Heart left ventricle (tissue), 16 donors: ENCODE data around the gene GNMT. TPM values are rescaled to one million over a fixed set of nuclear protein-coding genes. Genes with fewer than 3 reads are reported as not detected.

Experiments
- ATAC-seq, 4 donors: fragments of 200-7000 bp; cut with Tn5 transposase; one replicate each; pipeline ENCODE4 v1.9.1; 2020 to 2022; ENCODE audit warnings: moderate library complexity in 4 of 4, mild to moderate bottlenecking in 3 of 4, moderate number of reproducible peaks in 1 of 4
- DNase-seq, 5 donors: peaks; one replicate each; pipeline ENCODE4 v3.0.0-alpha.2; 2020
- H3K27ac ChIP-seq, 12 donors: fragments of 200-600 bp; sonication (generic) in 4 of 12; one replicate each; pipeline versions ENCODE4 v1.5.0 to v1.8.0; 2016 to 2022; ENCODE audit warnings: mild to moderate bottlenecking in 2 of 12
- H3K27me3 ChIP-seq, 9 donors: fragments of 200-600 bp; sonication (generic) in 2 of 9; one replicate each; pipeline versions ENCODE4 v1.5.1 to v1.8.0; 2016 to 2022; ENCODE audit warnings: mild to moderate bottlenecking in 3 of 9
- H3K36me3 ChIP-seq, 9 donors: fragments of 200-600 bp; sonication (generic) in 2 of 9; one replicate each; pipeline versions ENCODE4 v1.5.0 to v1.8.0; 2018 to 2022; ENCODE audit warnings: mild to moderate bottlenecking in 2 of 9
- H3K4me1 ChIP-seq, 12 donors: fragments of 200-600 bp; sonication (generic) in 4 of 12; one replicate each; pipeline versions ENCODE4 v1.5.0 to v1.8.0; 2016 to 2022; ENCODE audit warnings: mild to moderate bottlenecking in 3 of 12
- H3K4me3 ChIP-seq, 12 donors: fragments of 200-600 bp; sonication (generic) in 4 of 12; one replicate each; pipeline versions ENCODE4 v1.5.0 to v1.8.0; 2017 to 2022; ENCODE audit warnings: mild to moderate bottlenecking in 9 of 12, moderate library complexity in 4 of 12
- H3K9me3 ChIP-seq, 12 donors: fragments of 200-600 bp; sonication (generic) in 4 of 12; one replicate each; pipeline versions ENCODE4 v1.5.0 to v1.8.0; 2016 to 2022; ENCODE audit warnings: mild to moderate bottlenecking in 1 of 12
- POLR2A ChIP-seq, 2 donors: fragments of 450-650 bp; IDR thresholded peaks; one replicate each; pipeline ENCODE4 v1.6.1; 2017; ENCODE audit warnings: antibody characterized with exemption in 2 of 2, mild to moderate bottlenecking in 2 of 2, moderate library complexity in 2 of 2
- WGBS, 4 donors: extraction: QIAGEN DNeasy Blood & Tissue Kit in 2 of 4; methylation state at CpG; one replicate each; pipeline versions ENCODE4 v1.1.5 to v1.1.7; 2013 to 2018; 5-methylcytosine and 5-hydroxymethylcytosine counted together
- intact Hi-C, 10 donors: fragments of 100-400 bp; cut with DNase I; formaldehyde crosslinking; loops; one replicate each; pipeline versions ENCODE4 v1.11.1 to v1.14.2; 2022
- polyA plus RNA-seq, 2 donors: library from polyadenylated mRNA; stranded (reverse); fragments of 200-250 nt; gene quantifications; one replicate each; pipeline ENCODE4 v1.2.3, GENCODE V29; 2013
- total RNA-seq, 9 donors: library from RNA; depleted of rRNA in 2 of 9; stranded (reverse); fragments of >200 nt in 2 of 9; fragmentation: NEBNext Ultra II Directional in 3 of 9; extraction: Animal tissue kit (Norgen Biotek cat#: 25700) in 3 of 9; gene quantifications; one replicate each; pipeline versions ENCODE4 v1.1.0 to v1.2.4, GENCODE V29; 2016 to 2023
- TF ChIP-seq, protein P1 (sequence below), 12 donors: fragments of 200-600 bp; sonication (generic) in 4 of 12; IDR thresholded peaks; one replicate each; pipeline versions ENCODE4 v1.5.0 to v1.8.0; 2018 to 2022; ENCODE audit warnings: antibody characterized with exemption in 12 of 12, mild to moderate bottlenecking in 5 of 12
- donor health status: ischemic (EF 13 %, LVEDD 7.1; RV severe dilation, severe dysfunction).
- donor health status: healthy with polysubstance abuse.
- donor health status: DM: no; HTN: yes; CAD: no.
- donor health status: DM: no; HTN: no; CAD: no.
- donor health status: ischemic (EF 25% LVEDD 6.9; RV normal size, moderate dysfunction).
- donor health status: ischemic (EF 25% LVEDD 5.7; RV mildly dilated, moderate dysfunction).
- donor health status: healthy.
- donor health status: DM: yes; HTN: yes; CAD: no.
- donor health status: ischemic (EF 35%, LVEDD 5.7; RV mildly dilated, moderate dysfunction).
- donor health status: nonischemic (EF 11% LVEDD 7.7; RV severe dilation, severe dysfunction).
- donor health status: DM: yes; HTN: yes; CAD: no.
- donor health status: PGD.
- donor health status: ischemic (EF 29% LVEDD 5.4; RV normal size, mild dysfunction).
- donor health status: nonischemic (EF 23%, LVEDD 6.1; RV moderate dilation, normal function).

Gene GNMT
- total and polyA plus RNA-seq, 11 donors: 0.36 to 32.0 (median 1.9) TPM

DNA sequence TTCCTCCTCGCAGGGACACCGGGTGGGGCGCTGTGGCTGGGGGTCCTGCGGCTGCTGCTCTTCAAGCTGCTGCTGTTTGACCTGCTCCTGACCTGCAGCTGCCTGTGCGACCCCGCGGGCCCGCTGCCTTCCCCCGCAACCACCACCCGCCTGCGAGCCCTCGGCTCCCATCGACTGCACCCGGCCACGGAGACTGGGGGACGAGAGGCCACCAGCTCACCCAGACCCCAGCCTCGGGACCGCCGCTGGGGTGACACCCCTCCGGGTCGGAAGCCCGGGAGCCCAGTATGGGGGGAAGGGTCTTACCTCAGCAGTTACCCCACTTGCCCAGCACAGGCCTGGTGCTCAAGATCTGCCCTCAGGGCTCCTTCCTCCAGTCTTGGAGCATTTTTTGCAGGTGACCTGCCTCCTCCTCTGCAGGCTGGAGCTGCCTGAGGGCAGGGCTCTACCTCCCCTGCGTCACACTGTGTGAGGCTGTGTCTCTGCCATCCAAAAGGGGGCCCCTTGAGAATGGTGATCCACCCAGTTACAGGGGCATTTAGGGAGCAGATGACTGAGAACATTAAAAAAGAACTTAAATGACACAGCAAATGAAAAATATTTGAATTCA lies 35.2 kb upstream of the GNMT start:
- intact Hi-C loops: loop anchor here in 3 of 10 donors (5.0 kb wide), 2 partner anchors 52 to 57 kb away; partner anchors contain the start of genes PEX6 (in 2 of the 3) and PPP2R5D (in 1 of the 3)
- Histone ChIP-seq H3K27ac (no peak overlapping the region), H3K27me3 (peaks cover 0 to 5% (median 0%) of the 10 kb centered on the region in 9 donors), H3K4me1 (peaks cover 2 to 34% (median 9%) of the 10 kb centered on the region in 12 donors), H3K36me3 (no peaks in the 10 kb centered on the region), H3K9me3 (no peaks in the 10 kb centered on the region), H3K4me3 (no peak overlapping the region)
- no peak for TF ChIP-seq POLR2A (IDR thresholded peaks at IDR 0.05)
- TF ChIP-seq, protein P1, sequence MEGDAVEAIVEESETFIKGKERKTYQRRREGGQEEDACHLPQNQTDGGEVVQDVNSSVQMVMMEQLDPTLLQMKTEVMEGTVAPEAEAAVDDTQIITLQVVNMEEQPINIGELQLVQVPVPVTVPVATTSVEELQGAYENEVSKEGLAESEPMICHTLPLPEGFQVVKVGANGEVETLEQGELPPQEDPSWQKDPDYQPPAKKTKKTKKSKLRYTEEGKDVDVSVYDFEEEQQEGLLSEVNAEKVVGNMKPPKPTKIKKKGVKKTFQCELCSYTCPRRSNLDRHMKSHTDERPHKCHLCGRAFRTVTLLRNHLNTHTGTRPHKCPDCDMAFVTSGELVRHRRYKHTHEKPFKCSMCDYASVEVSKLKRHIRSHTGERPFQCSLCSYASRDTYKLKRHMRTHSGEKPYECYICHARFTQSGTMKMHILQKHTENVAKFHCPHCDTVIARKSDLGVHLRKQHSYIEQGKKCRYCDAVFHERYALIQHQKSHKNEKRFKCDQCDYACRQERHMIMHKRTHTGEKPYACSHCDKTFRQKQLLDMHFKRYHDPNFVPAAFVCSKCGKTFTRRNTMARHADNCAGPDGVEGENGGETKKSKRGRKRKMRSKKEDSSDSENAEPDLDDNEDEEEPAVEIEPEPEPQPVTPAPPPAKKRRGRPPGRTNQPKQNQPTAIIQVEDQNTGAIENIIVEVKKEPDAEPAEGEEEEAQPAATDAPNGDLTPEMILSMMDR (IDR thresholded peaks at IDR 0.05): no peak
- 42 to 55% (median 50%) methylated on average over 5 to 23 of the region's 23 CpGs for WGBS, 4 donors
- DNase-seq (no peak), ATAC-seq (no peak)

DNA sequence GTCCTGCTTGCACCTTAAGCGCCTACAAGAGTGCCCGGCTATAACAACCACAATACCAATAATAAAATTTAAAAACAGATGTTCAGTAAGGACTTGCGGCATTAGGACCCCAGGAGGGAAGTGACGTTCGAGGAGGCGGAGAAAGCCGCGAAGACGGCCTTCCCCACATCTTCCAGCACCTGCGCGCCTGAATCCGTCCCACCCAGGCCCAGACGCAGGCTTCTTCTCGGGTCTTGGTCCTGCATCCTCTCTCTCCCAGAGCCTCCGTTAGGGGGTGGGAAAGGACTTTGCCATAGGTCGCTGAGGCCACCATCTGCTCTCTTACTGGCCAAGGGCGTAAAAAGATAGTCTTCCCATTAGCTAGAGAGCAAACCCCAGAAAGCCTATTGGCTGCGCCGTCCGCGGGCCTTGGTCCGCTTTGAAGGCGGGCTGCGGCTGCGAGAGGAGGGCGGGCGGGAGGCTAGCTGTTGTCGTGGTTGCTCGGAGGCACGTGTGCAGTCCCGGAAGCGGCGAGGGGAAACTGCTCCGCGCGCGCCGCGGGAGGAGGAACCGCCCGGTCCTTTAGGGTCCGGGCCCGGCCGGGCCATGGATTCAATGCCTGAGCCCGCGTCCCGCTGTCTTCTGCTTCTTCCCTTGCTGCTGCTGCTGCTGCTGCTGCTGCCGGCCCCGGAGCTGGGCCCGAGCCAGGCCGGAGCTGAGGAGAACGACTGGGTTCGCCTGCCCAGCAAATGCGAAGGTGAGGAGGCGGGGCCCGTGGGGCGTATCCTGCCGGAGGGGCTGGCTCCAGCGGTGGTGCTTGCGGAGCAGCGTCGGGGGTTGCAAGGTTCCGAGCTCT lies 31.4 kb upstream of the GNMT start, which contains the start of gene CNPY3:
TSS of gene CNPY3 (plus strand) at position 495 of the 835 bp plus-strand sequence. CDS start at position 586, 91 bp downstream.
- WGBS, 4 donors: 0% methylated on average over 28 to 63 of the region's 63 CpGs
- ATAC-seq (peak; percentile 94 to 97 (median 96)), DNase-seq (peak; percentile 93 to 97 (median 95))
- Histone ChIP-seq H3K4me3 (peak within 1 kb of the TSS; percentile 60 to 92 (median 82)), H3K9me3 (no peaks in the 10 kb centered on the region), H3K27ac (peak within 1 kb of the TSS; percentile 54 to 99 (median 89)), H3K27me3 (peaks cover 0 to 5% (median 0%) of the 10 kb centered on the region in 9 donors), H3K4me1 (peaks cover 4 to 59% (median 21%) of the 10 kb centered on the region in 12 donors), H3K36me3 (peaks cover 0 to 26% (median 10%) of the 10 kb centered on the region in 9 donors)
- intact Hi-C loops: loop anchor here in 4 of 10 donors (2.0 to 5.0 kb wide), 3 partner anchors 48 to 56 kb away; partner anchors contain the start of genes PEX6 (in 2 of the 4) and PPP2R5D (in 2 of the 4)
- TF ChIP-seq, protein P1 (IDR thresholded peaks at IDR 0.05): peak in 2 of 12 donors; percentile 13 to 23
- TF ChIP-seq POLR2A (IDR thresholded peaks at IDR 0.05): peak in 1 of 2 donors; percentile 64

GRCh38 chr6:42929821-42930360 lies 30.7 kb upstream of the GNMT start:
- H3K36me3 ChIP-seq: peaks cover 0 to 33% (median 17%) of the 10 kb centered on the region in 9 donors
- peak; percentile 17 to 59 (median 37) for DNase-seq
- WGBS, 4 donors: 1 to 4% (median 3%) methylated on average over 16 of the region's 16 CpGs
- intact Hi-C loops: loop anchor here in 4 of 10 donors (2.0 to 5.0 kb wide), 4 partner anchors 47 to 122 kb away; partner anchors contain the start of genes PEX6 (in 2 of the 4), PPP2R5D (in 2 of the 4) and CUL7 (in 1 of the 4)
- H3K4me1 ChIP-seq: peaks cover 4 to 64% (median 21%) of the 10 kb centered on the region in 12 donors
- no peaks in the 10 kb centered on the region for H3K9me3 ChIP-seq
- H3K27me3 ChIP-seq: peaks cover 0 to 5% (median 0%) of the 10 kb centered on the region in 9 donors
- H3K4me3 ChIP-seq: peak overlapping the region; percentile 60 to 92 (median 82)
- ATAC-seq: peak; percentile 12 to 26 (median 16)
- TF ChIP-seq POLR2A (IDR thresholded peaks at IDR 0.05): no peak
- TF ChIP-seq, protein P1 (IDR thresholded peaks at IDR 0.05): no peak
- H3K27ac ChIP-seq: peak overlapping the region; percentile 54 to 99 (median 89)
